IMR-90 (cell line): Measurements from ENCODE around the gene DCTN1. TPM values are rescaled to one million over a fixed set of nuclear protein-coding genes. Genes with fewer than 3 reads are reported as not detected.

ENCODE experiments used
- ATAC-seq: fragments of 200-7000 bp; cut with Tn5 transposase; 2 replicates; pipeline ENCODE4 v1.9.1; 2020; ENCODE audit warnings: low read depth, mild to moderate bottlenecking, moderate library complexity
- BruUV-seq: library from RNA; stranded (reverse); fragments of 400-500 nt; replicated peaks from 2 replicates; lab custom pipeline; 2021; lab: Mats Ljungman, UMichigan
- CTCF ChIA-PET: fragments of 300-600 bp; formaldehyde crosslinking; extraction: SDS; loops from one replicate; lab custom pipeline; 2021; ENCODE audit warnings: antibody characterized with exemption; lab: Yijun Ruan, JAX
- POLR2A ChIA-PET: fragments of 300-600 bp; sonication (Branson Sonifier 250); formaldehyde crosslinking; loops from one replicate; lab custom pipeline; 2022; ENCODE audit warnings: antibody characterized with exemption; ENCODE audit not compliant: unreplicated experiment; lab: Charles Lee
- DNase-seq: peaks from one replicate; pipeline ENCODE4 v3.0.0; 2013
- H2AFZ ChIP-seq: replicated peaks from 2 replicates; pipeline ENCODE3; 2013; ENCODE audit warnings: low read length, mild to moderate bottlenecking; ENCODE audit not compliant: poor library complexity
- H2AK5ac ChIP-seq: 2 replicates; pipeline ENCODE4 v1.6.1; 2013; ENCODE audit warnings: low read depth, low read length, inconsistent platforms
- H2AK9ac ChIP-seq: replicated peaks from 2 replicates; pipeline ENCODE3; 2013; ENCODE audit warnings: mild to moderate bottlenecking, low read depth, low read length, moderate library complexity; ENCODE audit not compliant: poor library complexity
- H2BK120ac ChIP-seq: 2 replicates; pipeline ENCODE4 v1.6.1; 2013; ENCODE audit warnings: low read depth, low read length, inconsistent platforms
- H2BK15ac ChIP-seq: 3 replicates; pipeline ENCODE4 v1.6.1; 2013; ENCODE audit warnings: low read depth, low read length, inconsistent platforms
- H2BK20ac ChIP-seq: 2 replicates; pipeline ENCODE4 v1.6.1; 2013; ENCODE audit warnings: low read depth, mild to moderate bottlenecking, inconsistent platforms, low read length, moderate library complexity
- H2BK5ac ChIP-seq: 2 replicates; pipeline ENCODE4 v1.6.1; 2013; ENCODE audit warnings: mild to moderate bottlenecking, low read depth, low read length, inconsistent platforms; ENCODE audit not compliant: poor library complexity, severe bottlenecking
- H3K14ac ChIP-seq: replicated peaks from 2 replicates; pipeline ENCODE4 v1.6.1; 2013; ENCODE audit warnings: low read depth, low read length, inconsistent platforms
- H3K18ac ChIP-seq: 2 replicates; pipeline ENCODE4 v1.6.1; 2013; ENCODE audit warnings: low read depth, low read length, control low read depth
- H3K23ac ChIP-seq: 2 replicates; pipeline ENCODE4 v1.6.1; 2013; ENCODE audit warnings: low read depth, low read length, inconsistent platforms
- H3K27ac ChIP-seq: 2 replicates; pipeline ENCODE4 v1.5.1; 2013; ENCODE audit warnings: mild to moderate bottlenecking, control low read depth, low read length; ENCODE audit not compliant: insufficient read depth
- H3K27me3 ChIP-seq: 2 replicates; pipeline ENCODE4 v1.6.1; 2013; ENCODE audit warnings: low read length; ENCODE audit not compliant: control insufficient read depth, insufficient read depth
- H3K36me3 ChIP-seq: 2 replicates; pipeline ENCODE4 v1.6.1; 2013; ENCODE audit warnings: low read length, mixed read lengths; ENCODE audit not compliant: control insufficient read depth, insufficient read depth
- H3K4ac ChIP-seq: 2 replicates; pipeline ENCODE4 v1.6.1; 2013; ENCODE audit warnings: low read depth, low read length, inconsistent platforms
- H3K4me1 ChIP-seq: 2 replicates; pipeline ENCODE4 v1.6.1; 2013; ENCODE audit warnings: low read length, mixed read lengths; ENCODE audit not compliant: control insufficient read depth, insufficient read depth
- H3K4me2 ChIP-seq: 2 replicates; pipeline ENCODE4 v1.6.1; 2013; ENCODE audit warnings: low read depth, mild to moderate bottlenecking, control low read depth, low read length, moderate library complexity
- H3K4me3 ChIP-seq: 2 replicates; pipeline ENCODE4 v1.5.1; 2013; ENCODE audit warnings: low read depth, mild to moderate bottlenecking, control low read depth, low read length, moderate library complexity; ENCODE audit not compliant: insufficient read depth
- H3K56ac ChIP-seq: 2 replicates; pipeline ENCODE4 v1.6.1; 2013; ENCODE audit warnings: low read length, inconsistent platforms; ENCODE audit not compliant: insufficient read depth; ENCODE audit errors: extremely low read depth
- H3K79me1 ChIP-seq, 2 experiments: 2 replicates each; pipeline ENCODE4 v1.6.1; 2013; ENCODE audit warnings: low read length in 2 of 2, inconsistent platforms in 1 of 2, low read depth in 1 of 2
- H3K9ac ChIP-seq: 2 replicates; pipeline ENCODE4 v1.6.1; 2013; ENCODE audit warnings: low read depth, low read length, control low read depth
- H3K9me1 ChIP-seq: 2 replicates; pipeline ENCODE4 v1.6.1; 2013; ENCODE audit warnings: low read length, inconsistent platforms; ENCODE audit not compliant: insufficient read depth
- H3K9me3 ChIP-seq: 2 replicates; pipeline ENCODE4 v1.6.1; 2013; ENCODE audit warnings: low read length; ENCODE audit not compliant: control insufficient read depth, insufficient read depth
- H4K20me1 ChIP-seq: 2 replicates; pipeline ENCODE4 v1.6.1; 2013; ENCODE audit warnings: low read length, inconsistent platforms; ENCODE audit not compliant: insufficient read depth
- H4K5ac ChIP-seq: 2 replicates; pipeline ENCODE4 v1.6.1; 2013; ENCODE audit warnings: mild to moderate bottlenecking, low read depth, low read length, control low read depth
- H4K8ac ChIP-seq, 2 experiments: 2 replicates each; pipeline ENCODE4 v1.6.1; 2013; ENCODE audit warnings: low read depth in 2 of 2, low read length in 2 of 2, control low read depth in 1 of 2, inconsistent platforms in 1 of 2
- H4K91ac ChIP-seq: 2 replicates; pipeline ENCODE4 v1.6.1; 2013; ENCODE audit warnings: low read depth, low read length, inconsistent platforms; ENCODE audit not compliant: insufficient read depth
- BHLHE40 ChIP-seq: fragments of 150-350 bp; IDR thresholded peaks from 2 replicates; pipeline ENCODE4 v1.6.1; 2016; ENCODE audit warnings: mild to moderate bottlenecking, low read depth, low read length
- CEBPB ChIP-seq: IDR thresholded peaks from 2 replicates; pipeline ENCODE4 v1.6.1; 2012; ENCODE audit warnings: low read depth, low read length, improper control_type of control experiment
- FOS ChIP-seq: fragments of 150-350 bp; IDR thresholded peaks from 2 replicates; pipeline ENCODE4 v1.6.1; 2016; ENCODE audit warnings: low read depth, low read length
- MAFK ChIP-seq: IDR thresholded peaks from 2 replicates; pipeline ENCODE4 v1.6.1; 2012; ENCODE audit warnings: low read depth, low read length, improper control_type of control experiment
- NFE2L2 ChIP-seq: fragments of 150-350 bp; IDR thresholded peaks from 2 replicates; pipeline ENCODE4 v1.6.1; 2016; ENCODE audit warnings: low read depth, mild to moderate bottlenecking, low read length
- SMC3 ChIP-seq: fragments of 150-350 bp; IDR thresholded peaks from 2 replicates; pipeline ENCODE4 v1.6.1; 2016; ENCODE audit warnings: low read depth, mild to moderate bottlenecking, antibody characterized with exemption, low read length, moderate library complexity
- WGBS, 2 experiments: methylation state at CpG; one replicate each; pipeline versions ENCODE4 v1.1.5 to v1.1.7; 2013; ENCODE audit warnings: missing lambda C conversion rate in 2 of 2; ENCODE audit not compliant: insufficient read length in 1 of 2; ENCODE audit errors: extremely low coverage in 2 of 2; 5-methylcytosine and 5-hydroxymethylcytosine counted together
- dilution Hi-C: fragments of 300-500 bp; cut with HindIII; formaldehyde crosslinking; loops from one replicate; pipeline ENCODE4 v1.14.3; 2018; ENCODE audit warnings: low sequenced_read_pairs; ENCODE audit not compliant: unreplicated experiment
- in situ Hi-C: fragments of 300-500 bp; cut with MboI; formaldehyde crosslinking; loops from 3 replicates; pipeline ENCODE4 v1.14.3; 2019; ENCODE audit warnings: low sequenced_read_pairs, inconsistent platforms, mixed read lengths
- intact Hi-C: fragments of 100-400 bp; cut with micrococcal nuclease; formaldehyde crosslinking; loops from 2 replicates; pipeline ENCODE4 v1.10.0; 2022
- polyA plus RNA-seq, 3 experiments: library from polyadenylated mRNA; depleted of rRNA; stranded (reverse); fragments of >200 nt; gene quantifications; 2 replicates each; pipeline ENCODE4 v1.2.3, GENCODE V29; 2012; ENCODE audit warnings: low replicate concordance in 1 of 3
- total RNA-seq: library from RNA; depleted of rRNA; stranded (reverse); fragments of >200 nt; gene quantifications from 2 replicates; pipeline ENCODE4 v1.2.3, GENCODE V29; 2012
- TF ChIP-seq, protein P1 (sequence below): fragments of 150-350 bp; IDR thresholded peaks from 2 replicates; pipeline ENCODE4 v1.6.1; 2016; ENCODE audit warnings: low read depth, mild to moderate bottlenecking, low read length, moderate library complexity, borderline replicate concordance

The DCTN1 gene
- total and polyA plus RNA-seq, 2 of the 4 experiments (the other 2 are of a cell fraction) = 136 to 204 TPM

DNA sequence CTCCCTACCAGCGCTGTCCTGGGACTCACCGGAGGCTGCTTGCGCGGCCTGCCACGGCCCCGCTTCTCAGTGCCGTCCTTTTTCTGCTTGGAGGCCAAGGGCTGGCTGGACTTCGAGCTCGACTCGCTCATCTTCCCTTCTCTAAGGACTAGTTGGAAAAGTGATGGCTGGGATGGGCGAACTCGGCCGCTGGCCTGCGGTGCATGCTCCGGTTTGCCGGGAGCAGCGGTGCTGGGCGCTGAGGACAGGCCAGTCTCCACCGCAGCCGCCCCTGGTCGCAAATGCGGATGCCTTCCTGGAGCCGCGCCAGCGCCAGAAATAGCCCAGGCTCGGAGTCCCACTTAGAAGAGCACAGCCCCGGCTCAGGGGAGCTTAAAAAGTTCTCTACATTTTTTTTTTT is 38.2 kb upstream of the DCTN1 start:
- Histone ChIP-seq H2AFZ (no peak overlapping the region), H3K9me1 (peaks cover 4% of the 10 kb centered on the region), H2BK15ac (no peak overlapping the region), H2BK120ac (no peak overlapping the region), H3K4me1 (peaks cover 3% of the 10 kb centered on the region), H4K91ac (no peak overlapping the region), H3K4ac (no peak overlapping the region), H3K14ac (no peak overlapping the region), H2AK5ac (no peak overlapping the region), H3K18ac (no peak overlapping the region), H4K8ac (no peak overlapping the region), H2AK9ac (no peak overlapping the region), H3K56ac (no peak overlapping the region), H3K23ac (no peak overlapping the region), H3K9me3 (no peaks in the 10 kb centered on the region), H2BK5ac (no peak overlapping the region), H3K27me3 (peaks cover 27% of the 10 kb centered on the region), H3K27ac (no peak overlapping the region), H3K4me2 (no peak overlapping the region), H2BK20ac (no peak overlapping the region), H4K5ac (no peak overlapping the region), H4K20me1 (no peaks in the 10 kb centered on the region), H3K79me1 (peaks cover 2 to 4% of the 10 kb centered on the region in 2 experiments; a peak in 1 of 4 replicates), H3K9ac (no peak overlapping the region), H3K36me3 (no peaks in the 10 kb centered on the region), H3K4me3 (no peak overlapping the region)
- ChIA-PET CTCF (no interaction called here), POLR2A (no interaction called here)
- dilution Hi-C loops (no loop called here), in situ Hi-C loops (no loop called here), intact Hi-C loops (no loop called here)
- DNase-seq (no peak), ATAC-seq (no peak)
- BruUV-seq = no TSS peak
- 83% methylated on average over 11 of the region's 27 CpGs; no CpG with 5 or more reads in 1 of the 2 experiments for WGBS, 2 experiments
- TF ChIP-seq CEBPB = no peak
- no peak for TF ChIP-seq SMC3
- no peak for TF ChIP-seq MAFK
- no peak for TF ChIP-seq NFE2L2
- TF ChIP-seq, protein P1, sequence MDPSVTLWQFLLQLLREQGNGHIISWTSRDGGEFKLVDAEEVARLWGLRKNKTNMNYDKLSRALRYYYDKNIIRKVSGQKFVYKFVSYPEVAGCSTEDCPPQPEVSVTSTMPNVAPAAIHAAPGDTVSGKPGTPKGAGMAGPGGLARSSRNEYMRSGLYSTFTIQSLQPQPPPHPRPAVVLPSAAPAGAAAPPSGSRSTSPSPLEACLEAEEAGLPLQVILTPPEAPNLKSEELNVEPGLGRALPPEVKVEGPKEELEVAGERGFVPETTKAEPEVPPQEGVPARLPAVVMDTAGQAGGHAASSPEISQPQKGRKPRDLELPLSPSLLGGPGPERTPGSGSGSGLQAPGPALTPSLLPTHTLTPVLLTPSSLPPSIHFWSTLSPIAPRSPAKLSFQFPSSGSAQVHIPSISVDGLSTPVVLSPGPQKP = no peak
- no peak for TF ChIP-seq FOS
- no peak for TF ChIP-seq BHLHE40
